ENCODE data around the gene TMEM8B.

GRCh38 chr9:35826071-35826701 is 2.8 kb upstream of the TMEM8B start:
- TF ChIP-seq EZH2 (IDR thresholded peaks at IDR 0.05; ENCODE audit: low read depth, low read length, severe bottlenecking): no peak
- no peak for TF ChIP-seq MAFK (IDR thresholded peaks at IDR 0.05; ENCODE audit: low read depth, low read length)
- TF ChIP-seq CREB1 (IDR thresholded peaks at IDR 0.05): no peak
- TF ChIP-seq CBX8 (IDR thresholded peaks at IDR 0.05; ENCODE audit: borderline replicate concordance, low read depth, low read length): no peak
- TF ChIP-seq CTCF (IDR thresholded peaks at IDR 0.05; ENCODE audit: control extremely low read depth in 1 of 3, insufficient read depth in 1 of 3, low read depth in 1 of 3, low read length in 3 of 3): peak; percentile 34 to 78 (median 59)
- no peak for TF ChIP-seq POLR2AphosphoS5 (IDR thresholded peaks at IDR 0.05; ENCODE audit: low read depth, low read length)
- TF ChIP-seq RFX5 (IDR thresholded peaks at IDR 0.05; ENCODE audit: borderline replicate concordance, low read depth, low read length): no peak
- TF ChIP-seq TCF12 (IDR thresholded peaks at IDR 0.05; ENCODE audit: low read depth, low read length): no peak
- TF ChIP-seq ATF3 (IDR thresholded peaks at IDR 0.05; ENCODE audit: insufficient read depth, low read depth, low read length): no peak
- TF ChIP-seq EP300 (IDR thresholded peaks at IDR 0.05; ENCODE audit: borderline replicate concordance in 1 of 2, low read depth in 2 of 2, low read length in 2 of 2): no peak
- TF ChIP-seq POLR2A (IDR thresholded peaks at IDR 0.05; ENCODE audit: control extremely low read depth in 1 of 2, low read depth in 2 of 2, low read length in 2 of 2): no peak
- TF ChIP-seq JUND (IDR thresholded peaks at IDR 0.05; ENCODE audit: low read length): no peak
- no peak for TF ChIP-seq CEBPB (IDR thresholded peaks at IDR 0.05; ENCODE audit: low read depth, low read length)
- TF ChIP-seq TEAD4 (IDR thresholded peaks at IDR 0.05; ENCODE audit: low read depth, low read length): no peak
